HEK293 (cell line): Measurements from ENCODE around the gene SYDE1.

Experiments
- CTCF ChIA-PET: fragments of 350-600 bp; formaldehyde crosslinking; extraction: SDS; loops from one replicate; lab custom pipeline; 2021; ENCODE audit warnings: antibody characterized with exemption; lab: Yijun Ruan, JAX
- POLR2A ChIA-PET: fragments of 300-600 bp; formaldehyde crosslinking; extraction: SDS; loops from one replicate; lab custom pipeline; 2020; ENCODE audit warnings: antibody characterized with exemption, inconsistent platforms; lab: Yijun Ruan, JAX
- H3K27ac ChIP-seq: fragments of 200-500 bp; sonication (Bioruptor generic); 2 replicates; pipeline ENCODE4 v1.5.1; 2014; ENCODE audit warnings: low read depth, low read length, control low read depth, inconsistent platforms; ENCODE audit errors: extremely low read depth
- H3K36me3 ChIP-seq, 2 experiments: fragments of 200-500 bp in 1 of 2; sonication (Bioruptor generic) in 1 of 2; 1 replicate in 1 of 2; 2 replicates in 1 of 2; pipeline ENCODE4 v1.5.1; 2014 to 2017; ENCODE audit warnings: inconsistent platforms in 2 of 2, low read length in 2 of 2; ENCODE audit not compliant: control insufficient read depth in 2 of 2, insufficient read depth in 1 of 2
- H3K4me1 ChIP-seq: fragments of 200-500 bp; sonication (Bioruptor generic); 2 replicates; pipeline ENCODE4 v1.5.1; 2014; ENCODE audit warnings: mild to moderate bottlenecking, low read length, inconsistent platforms; ENCODE audit not compliant: control insufficient read depth, insufficient read depth
- H3K4me3 ChIP-seq: 2 replicates; pipeline ENCODE4 v1.5.1; 2011; ENCODE audit warnings: low read depth, mild to moderate bottlenecking, control low read depth, low read length, moderate library complexity
- H3K9me3 ChIP-seq: fragments of 200-500 bp; sonication (Bioruptor generic); 2 replicates; pipeline ENCODE4 v1.5.1; 2014; ENCODE audit warnings: low read depth, low read length, inconsistent platforms; ENCODE audit not compliant: control insufficient read depth, insufficient read depth
- HOXC10 ChIP-seq: sonication (generic); formaldehyde crosslinking; IDR thresholded peaks from 2 replicates; pipeline ENCODE4 v1.8.1; 2023; ENCODE audit warnings: mild to moderate bottlenecking, missing genetic modification reagents
- KLF1 ChIP-seq: fragments of 450-650 bp; formaldehyde crosslinking; IDR thresholded peaks from 2 replicates; pipeline ENCODE4 v1.5.1; 2016; ENCODE audit warnings: missing biosample characterization, missing genetic modification characterization
- SETDB1 ChIP-seq: IDR thresholded peaks from one replicate; pipeline ENCODE4 v1.6.1; 2017; ENCODE audit warnings: mild to moderate bottlenecking, low read length, moderate library complexity, mixed read lengths; ENCODE audit not compliant: insufficient read length
- TRIM28 ChIP-seq: IDR thresholded peaks from 2 replicates; pipeline ENCODE4 v1.6.1; 2011; ENCODE audit warnings: low read length, control low read depth, borderline replicate concordance
- ZBTB17 ChIP-seq: fragments of 450-650 bp; formaldehyde crosslinking; IDR thresholded peaks from 2 replicates; pipeline ENCODE4 v1.5.1; 2016; ENCODE audit warnings: missing biosample characterization, missing genetic modification characterization
- ZIC2 ChIP-seq: fragments of 450-650 bp; formaldehyde crosslinking; IDR thresholded peaks from 2 replicates; pipeline ENCODE4 v1.5.1; 2016; ENCODE audit warnings: missing biosample characterization, missing genetic modification characterization
- ZNF169 ChIP-seq: fragments of 450-650 bp; formaldehyde crosslinking; IDR thresholded peaks from 2 replicates; pipeline ENCODE4 v1.5.1; 2016; ENCODE audit warnings: missing biosample characterization, missing genetic modification characterization
- ZNF175 ChIP-seq: fragments of 450-650 bp; formaldehyde crosslinking; IDR thresholded peaks from 2 replicates; pipeline ENCODE4 v1.5.1; 2016; ENCODE audit warnings: missing biosample characterization, missing genetic modification characterization
- ZNF221 ChIP-seq: fragments of 450-650 bp; formaldehyde crosslinking; IDR thresholded peaks from 2 replicates; pipeline ENCODE4 v1.5.1; 2017; ENCODE audit warnings: missing biosample characterization, missing genetic modification characterization, borderline replicate concordance
- ZNF37A ChIP-seq: fragments of 450-650 bp; IDR thresholded peaks from 2 replicates; pipeline ENCODE4 v1.5.1; 2018; ENCODE audit warnings: missing biosample characterization, missing genetic modification characterization
- ZNF501 ChIP-seq: fragments of 450-650 bp; formaldehyde crosslinking; IDR thresholded peaks from 2 replicates; pipeline ENCODE4 v1.5.1; 2016; ENCODE audit warnings: missing biosample characterization, missing genetic modification characterization
- ZNF529 ChIP-seq: fragments of 450-650 bp; formaldehyde crosslinking; IDR thresholded peaks from 2 replicates; pipeline ENCODE4 v1.5.1; 2017; ENCODE audit warnings: missing genetic modification characterization, missing biosample characterization; ENCODE audit not compliant: insufficient replicate concordance
- ZNF530 ChIP-seq: fragments of 450-650 bp; formaldehyde crosslinking; IDR thresholded peaks from 2 replicates; pipeline ENCODE4 v1.5.1; 2016; ENCODE audit warnings: low read depth, missing biosample characterization, missing genetic modification characterization
- ZNF544 ChIP-seq: fragments of 450-650 bp; formaldehyde crosslinking; IDR thresholded peaks from 2 replicates; pipeline ENCODE4 v1.5.0; 2017; ENCODE audit warnings: missing biosample characterization, missing genetic modification characterization
- ZNF654 ChIP-seq: fragments of 450-650 bp; formaldehyde crosslinking; IDR thresholded peaks from 2 replicates; pipeline ENCODE4 v1.5.1; 2016; ENCODE audit warnings: low read depth, missing biosample characterization, missing genetic modification characterization
- ZNF660 ChIP-seq: fragments of 450-650 bp; IDR thresholded peaks from 2 replicates; pipeline ENCODE4 v1.5.1; 2018; ENCODE audit warnings: missing biosample characterization, mild to moderate bottlenecking, missing genetic modification characterization
- ZNF670 ChIP-seq: fragments of 450-650 bp; formaldehyde crosslinking; IDR thresholded peaks from 2 replicates; pipeline ENCODE4 v1.5.1; 2016; ENCODE audit warnings: missing biosample characterization, missing genetic modification characterization, low read depth
- ZNF747 ChIP-seq: fragments of 450-650 bp; formaldehyde crosslinking; IDR thresholded peaks from 2 replicates; pipeline ENCODE4 v1.5.1; 2016; ENCODE audit warnings: missing biosample characterization, missing genetic modification characterization
- ZNF785 ChIP-seq: fragments of 450-650 bp; formaldehyde crosslinking; IDR thresholded peaks from 2 replicates; pipeline ENCODE4 v1.5.1; 2016; ENCODE audit warnings: missing biosample characterization, missing genetic modification characterization
- TF ChIP-seq, protein P1 (sequence below): fragments of 450-650 bp; formaldehyde crosslinking; optimal IDR thresholded peaks from 2 replicates; pipeline ENCODE3; 2016; ENCODE audit warnings: missing biosample characterization, mild to moderate bottlenecking, missing genetic modification characterization
- TF ChIP-seq, protein P2 (sequence below): fragments of 450-650 bp; formaldehyde crosslinking; IDR thresholded peaks from 2 replicates; pipeline ENCODE4 v1.5.1; 2016; ENCODE audit warnings: missing biosample characterization, missing genetic modification characterization, borderline replicate concordance

SYDE1 gene

GRCh38 chr19:15154002-15154612, 46.9 kb downstream of the SYDE1 start:
- no peaks in the 10 kb centered on the region for H3K36me3 ChIP-seq
- H3K27ac ChIP-seq, result no peak overlapping the region
- no peak overlapping the region for H3K4me3 ChIP-seq
- H3K9me3 ChIP-seq, result no peaks in the 10 kb centered on the region
- TF ChIP-seq ZNF660 (tag by site-specific recombination) (0 out of 2 replicates have a peak, but pooled peaks have one; percentile 15), ZNF530 (tag by site-specific recombination) (no peak), ZNF37A (peak; percentile 100), TRIM28 (peak; percentile 92; the same call in 1 of the 2 replicates), ZNF654 (peak; percentile 53), ZNF529 (no peak), SETDB1 (peak; percentile 77)
- ChIA-PET CTCF (interaction anchor here (0.5 to 2.4 kb wide), 17 partner anchors 9 to 402 kb away, joined by 3 to 10 read pairs (median 4); no protein-coding TSS in a partner anchor), POLR2A (no interaction called here)
- H3K4me1 ChIP-seq, result no peaks in the 10 kb centered on the region

DNA sequence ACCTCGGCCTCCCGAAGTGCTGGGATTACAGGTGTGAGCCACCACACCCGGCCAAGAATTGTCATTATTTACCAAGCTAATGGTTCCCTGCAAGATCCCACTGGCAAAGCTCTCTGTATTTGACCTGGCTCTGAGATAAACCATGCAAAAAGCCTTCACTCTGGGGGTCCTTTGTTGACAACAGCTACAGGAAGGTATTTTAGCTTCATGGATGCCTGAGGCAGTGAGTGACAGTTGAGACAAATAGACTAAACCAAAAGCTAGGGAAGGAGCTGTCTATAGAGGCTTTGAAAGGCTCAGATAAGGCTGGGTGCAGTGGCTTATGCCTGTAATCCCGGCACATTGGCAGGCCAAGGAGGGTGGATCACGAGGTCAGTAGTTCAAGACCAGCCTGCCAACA, 48.1 kb downstream of the SYDE1 start:
- TF ChIP-seq ZIC2 (tag by site-specific recombination), result no peak
- TF ChIP-seq, protein P1, sequence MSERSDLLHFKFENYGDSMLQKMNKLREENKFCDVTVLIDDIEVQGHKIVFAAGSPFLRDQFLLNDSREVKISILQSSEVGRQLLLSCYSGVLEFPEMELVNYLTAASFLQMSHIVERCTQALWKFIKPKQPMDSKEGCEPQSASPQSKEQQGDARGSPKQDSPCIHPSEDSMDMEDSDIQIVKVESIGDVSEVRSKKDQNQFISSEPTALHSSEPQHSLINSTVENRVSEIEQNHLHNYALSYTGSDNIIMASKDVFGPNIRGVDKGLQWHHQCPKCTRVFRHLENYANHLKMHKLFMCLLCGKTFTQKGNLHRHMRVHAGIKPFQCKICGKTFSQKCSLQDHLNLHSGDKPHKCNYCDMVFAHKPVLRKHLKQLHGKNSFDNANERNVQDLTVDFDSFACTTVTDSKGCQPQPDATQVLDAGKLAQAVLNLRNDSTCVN, result no peak
- TF ChIP-seq ZNF501 (tag by site-specific recombination), result no peak
- TF ChIP-seq, protein P2, sequence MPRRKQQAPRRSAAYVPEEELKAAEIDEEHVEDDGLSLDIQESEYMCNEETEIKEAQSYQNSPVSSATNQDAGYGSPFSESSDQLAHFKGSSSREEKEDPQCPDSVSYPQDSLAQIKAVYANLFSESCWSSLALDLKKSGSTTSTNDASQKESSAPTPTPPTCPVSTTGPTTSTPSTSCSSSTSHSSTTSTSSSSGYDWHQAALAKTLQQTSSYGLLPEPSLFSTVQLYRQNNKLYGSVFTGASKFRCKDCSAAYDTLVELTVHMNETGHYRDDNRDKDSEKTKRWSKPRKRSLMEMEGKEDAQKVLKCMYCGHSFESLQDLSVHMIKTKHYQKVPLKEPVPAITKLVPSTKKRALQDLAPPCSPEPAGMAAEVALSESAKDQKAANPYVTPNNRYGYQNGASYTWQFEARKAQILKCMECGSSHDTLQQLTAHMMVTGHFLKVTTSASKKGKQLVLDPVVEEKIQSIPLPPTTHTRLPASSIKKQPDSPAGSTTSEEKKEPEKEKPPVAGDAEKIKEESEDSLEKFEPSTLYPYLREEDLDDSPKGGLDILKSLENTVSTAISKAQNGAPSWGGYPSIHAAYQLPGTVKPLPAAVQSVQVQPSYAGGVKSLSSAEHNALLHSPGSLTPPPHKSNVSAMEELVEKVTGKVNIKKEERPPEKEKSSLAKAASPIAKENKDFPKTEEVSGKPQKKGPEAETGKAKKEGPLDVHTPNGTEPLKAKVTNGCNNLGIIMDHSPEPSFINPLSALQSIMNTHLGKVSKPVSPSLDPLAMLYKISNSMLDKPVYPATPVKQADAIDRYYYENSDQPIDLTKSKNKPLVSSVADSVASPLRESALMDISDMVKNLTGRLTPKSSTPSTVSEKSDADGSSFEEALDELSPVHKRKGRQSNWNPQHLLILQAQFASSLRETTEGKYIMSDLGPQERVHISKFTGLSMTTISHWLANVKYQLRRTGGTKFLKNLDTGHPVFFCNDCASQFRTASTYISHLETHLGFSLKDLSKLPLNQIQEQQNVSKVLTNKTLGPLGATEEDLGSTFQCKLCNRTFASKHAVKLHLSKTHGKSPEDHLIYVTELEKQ, result no peak
- TF ChIP-seq ZNF175 (tag by site-specific recombination), result no peak
- TF ChIP-seq ZBTB17 (tag by site-specific recombination), result no peak
- no peak for TF ChIP-seq ZNF670 (tag by site-specific recombination)
- TF ChIP-seq ZNF530 (tag by site-specific recombination), result no peak
- no peak for TF ChIP-seq ZNF169 (tag by site-specific recombination)
- no peak for TF ChIP-seq HOXC10 (CRISPR knock-in tag)
- no peak for TF ChIP-seq ZNF544 (tag by site-specific recombination)
- TF ChIP-seq ZNF785 (tag by site-specific recombination), result no peak
- TF ChIP-seq ZNF747, result no peak
- no peak for TF ChIP-seq KLF1 (tag by site-specific recombination)
- TF ChIP-seq ZNF221 (tag by site-specific recombination), result no peak
- TF ChIP-seq, all 188 proteins: peak for 0
- POLR2A ChIA-PET, result no interaction called here

More for the DNA sequence above, 48.1 kb downstream of the SYDE1 start:
- no peaks in the 10 kb centered on the region for H3K4me1 ChIP-seq
- H3K36me3 ChIP-seq, result no peaks in the 10 kb centered on the region
- no peak overlapping the region for H3K27ac ChIP-seq
- no peak overlapping the region for H3K4me3 ChIP-seq
- CTCF ChIA-PET, result interaction anchor here (0.8 to 2.1 kb wide), 5 partner anchors 11 to 106 kb away, joined by 3 to 8 read pairs (median 6); no protein-coding TSS in a partner anchor
- no peaks in the 10 kb centered on the region for H3K9me3 ChIP-seq
